AML-193 (cell line): ENCODE results near the gene THSD4.

Experiments
- DNase-seq, 2 experiments: peaks; one replicate each; lab custom pipeline; 2025; lab: John Stamatoyannopoulos, UW

The THSD4 gene

GRCh38 chr15:71114887-71115566 is at the start of gene THSD4:
THSD4 (plus strand) TSS chr15:71115471.
- DNase-seq: no peak

- DNase-seq: no peak
Measured at GRCh38 chr15:71066983-71067382, 48.3 kb upstream of the THSD4 start.

DNA sequence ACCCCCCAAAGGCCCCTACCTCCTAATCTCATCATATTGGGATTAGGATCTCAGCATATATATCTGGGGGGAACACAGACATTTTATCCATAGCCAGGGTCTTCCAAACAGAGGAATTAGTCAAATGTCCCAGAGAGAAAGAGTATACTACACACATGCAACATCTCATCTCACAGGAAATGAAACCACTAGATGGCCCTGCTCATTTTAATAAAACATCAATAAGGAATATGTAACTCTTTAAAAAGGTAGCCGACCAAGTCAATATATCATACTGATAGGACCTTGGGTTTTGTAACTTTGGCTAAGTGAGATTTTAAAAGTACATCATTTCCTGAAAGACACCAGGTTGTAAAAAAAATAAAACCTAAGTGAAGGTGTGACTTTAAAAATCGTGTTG is 45.6 kb upstream of the THSD4 start:
- DNase-seq: no peak

- DNase-seq: no peak
Measured at GRCh38 chr15:71071529-71071928, 43.7 kb upstream of the THSD4 start.

GRCh38 chr15:71072423-71072822 is 42.8 kb upstream of the THSD4 start:
- no peak for DNase-seq

- DNase-seq: no peak
Measured at GRCh38 chr15:71078506-71079207, 36.6 kb upstream of the THSD4 start.

DNA sequence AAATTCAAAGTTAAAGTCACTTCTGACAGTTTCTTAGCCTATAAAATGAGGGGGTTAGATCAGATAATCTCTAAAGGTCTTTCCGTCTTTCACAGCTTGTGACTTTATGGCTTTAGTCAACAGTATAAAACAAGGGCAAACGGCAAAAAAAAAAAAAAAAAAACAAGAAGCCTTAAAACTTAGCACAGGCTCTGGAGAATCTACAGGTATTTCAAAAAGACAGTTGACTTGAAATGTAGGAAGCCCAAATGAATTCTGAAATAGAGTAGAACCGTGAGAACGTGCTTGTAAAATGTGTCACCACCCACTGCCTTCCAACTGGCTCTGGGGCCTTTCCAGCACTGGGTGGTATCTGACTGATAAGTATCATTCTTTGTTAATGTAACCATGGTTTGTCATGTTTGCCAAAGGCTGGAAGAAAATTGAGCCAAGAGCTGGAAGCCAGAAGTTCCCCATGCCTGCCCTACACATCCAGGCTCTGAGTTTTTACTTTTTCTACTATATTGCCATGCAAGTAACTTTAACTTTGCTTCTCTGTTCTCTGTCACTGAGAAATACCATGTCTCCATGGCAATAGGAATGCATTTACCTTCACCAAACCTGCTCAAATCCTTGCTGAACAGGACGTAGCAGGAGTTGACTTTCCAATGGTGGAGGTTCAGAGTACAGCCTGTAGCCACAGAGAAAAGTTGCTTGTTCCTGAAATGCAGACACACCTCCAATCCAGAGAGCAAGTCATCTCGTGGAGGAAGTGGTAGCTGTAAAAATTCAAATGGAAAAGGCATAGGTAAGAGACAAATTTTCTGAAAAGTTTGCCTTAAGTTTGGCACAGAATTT is 35.8 kb upstream of the THSD4 start:
- DNase-seq: no peak

DNA sequence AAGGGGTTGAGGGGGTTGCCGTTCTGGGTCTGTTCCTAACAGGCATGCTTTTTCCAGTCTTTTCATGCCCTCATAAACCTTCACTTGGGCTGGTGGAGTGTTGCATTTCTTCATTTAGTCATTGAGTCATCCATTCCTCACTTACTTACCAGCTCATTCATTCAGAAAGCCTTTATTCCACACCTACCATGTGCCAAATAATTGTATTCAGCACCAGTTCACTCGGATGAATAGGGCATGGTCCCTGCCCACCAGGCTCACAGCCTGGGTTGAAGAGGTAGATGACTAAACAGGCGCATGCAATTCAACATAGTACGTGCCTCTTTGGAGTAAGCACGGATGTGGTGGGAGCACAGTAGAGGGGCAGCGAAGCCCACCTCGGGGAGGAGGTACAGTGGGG is 35.1 kb upstream of the THSD4 start:
- DNase-seq: no peak

DNA sequence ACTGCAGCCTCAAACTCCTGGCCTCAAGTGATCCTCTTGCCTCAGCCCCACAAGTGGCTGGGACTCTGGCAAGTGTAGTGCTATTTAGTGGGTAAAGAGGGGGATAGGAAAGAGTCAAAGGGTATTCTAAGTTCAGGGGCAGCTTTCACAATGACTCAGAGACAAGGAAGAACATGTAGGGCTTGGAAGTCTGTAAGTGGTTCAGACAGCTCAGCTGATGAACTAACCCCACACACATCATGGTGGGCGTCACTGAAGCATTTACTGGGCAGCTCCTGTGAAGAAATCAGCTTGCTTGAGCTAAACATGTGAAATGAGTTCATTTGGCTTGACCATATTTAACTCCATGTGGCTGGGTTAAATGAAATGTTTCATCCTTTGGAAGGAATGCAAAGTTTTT is 34.6 kb upstream of the THSD4 start:
- DNase-seq: no peak

GRCh38 chr15:71082803-71083202 is 32.5 kb upstream of the THSD4 start:
- DNase-seq: no peak

DNA sequence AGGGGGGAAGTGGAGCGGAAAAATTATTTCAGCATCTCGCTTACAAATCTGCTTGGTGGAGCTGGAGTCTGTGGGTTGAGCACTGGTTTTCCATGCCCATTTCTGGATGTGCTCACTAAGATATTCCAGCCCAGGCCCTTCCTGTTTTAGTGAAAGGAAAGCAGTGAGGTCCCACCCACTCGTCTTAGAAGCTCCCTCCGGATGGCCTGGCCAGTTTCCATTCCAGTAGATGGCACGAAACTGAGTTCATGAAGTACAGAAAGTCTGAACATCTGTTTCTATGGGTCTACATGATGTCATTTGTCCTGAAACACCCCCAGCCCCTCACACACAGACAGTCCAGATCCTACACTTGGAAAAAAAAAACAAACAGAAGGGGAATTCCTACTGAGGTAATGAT is 31.9 kb upstream of the THSD4 start:
- DNase-seq: no peak

DNA sequence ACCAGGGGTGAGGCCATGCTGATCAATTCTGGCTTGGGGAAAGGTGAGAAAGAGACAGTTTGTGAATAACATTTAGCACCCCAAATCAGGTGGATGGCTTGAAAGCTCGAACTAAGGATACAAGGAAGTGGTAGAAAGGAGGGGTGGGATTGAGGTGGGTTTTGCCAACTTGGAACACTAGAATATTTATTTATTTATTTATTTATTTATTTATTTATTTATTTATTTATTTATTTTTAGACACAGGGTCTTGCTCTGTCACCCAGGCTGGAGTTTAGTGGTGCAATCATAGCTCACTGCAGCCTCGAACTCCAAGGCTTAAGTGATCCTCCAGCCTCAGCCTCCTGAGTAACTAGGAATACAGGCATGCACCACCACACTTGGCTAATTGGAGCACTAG is 31.0 kb upstream of the THSD4 start:
- no peak for DNase-seq

DNA sequence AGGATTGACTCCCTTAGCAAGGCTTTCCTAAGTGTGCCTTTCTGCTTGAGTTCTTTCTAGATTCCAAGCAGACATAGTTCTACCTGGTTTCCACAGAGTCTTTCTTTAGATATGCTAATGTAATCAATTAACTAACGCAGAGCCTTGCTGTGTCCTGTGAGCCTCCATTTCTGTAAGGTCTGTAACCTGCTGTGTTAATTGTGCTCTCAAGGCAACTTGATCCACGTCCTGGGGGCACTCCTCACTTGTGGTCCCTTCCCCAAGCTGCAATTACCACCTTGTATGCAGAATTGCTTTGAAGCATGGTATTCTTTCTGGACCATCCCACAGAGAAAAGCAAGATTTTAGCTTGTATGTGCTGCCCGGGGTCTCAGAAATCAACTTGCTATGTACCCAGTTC is 29.5 kb upstream of the THSD4 start:
- no peak for DNase-seq

GRCh38 chr15:71088155-71088554 is 27.1 kb upstream of the THSD4 start:
- DNase-seq: no peak

- DNase-seq: no peak
Measured at GRCh38 chr15:71088683-71089082, 26.6 kb upstream of the THSD4 start.

- DNase-seq: no peak
Measured at GRCh38 chr15:71089801-71090200, 25.5 kb upstream of the THSD4 start.

GRCh38 chr15:71091601-71092000 is 23.7 kb upstream of the THSD4 start:
- no peak for DNase-seq

- no peak for DNase-seq
Measured at GRCh38 chr15:71092056-71092600, 23.1 kb upstream of the THSD4 start.

GRCh38 chr15:71093054-71094024 is 21.9 kb upstream of the THSD4 start:
- no peak for DNase-seq

- no peak for DNase-seq
Measured at GRCh38 chr15:71094137-71094536, 21.1 kb upstream of the THSD4 start.

DNA sequence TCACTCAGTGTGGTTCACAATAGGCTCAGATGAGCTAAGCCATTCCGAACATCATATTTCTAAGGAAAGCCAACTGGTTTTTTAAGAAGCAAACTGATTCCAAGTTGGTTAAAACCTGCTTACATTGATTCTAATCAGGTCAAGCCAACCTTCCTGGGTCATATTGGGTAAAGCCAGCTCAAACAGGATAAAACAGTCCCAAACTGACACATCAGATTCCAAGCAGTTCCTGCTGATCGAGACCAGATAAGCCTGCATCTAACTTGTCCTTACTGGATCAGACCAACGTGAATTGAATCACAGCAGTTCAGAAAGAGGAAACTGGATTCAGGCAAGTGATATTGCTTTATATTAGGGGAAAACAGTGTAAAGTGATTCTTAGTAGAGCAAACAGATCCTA is 18.6 kb upstream of the THSD4 start:
- no peak for DNase-seq

DNA sequence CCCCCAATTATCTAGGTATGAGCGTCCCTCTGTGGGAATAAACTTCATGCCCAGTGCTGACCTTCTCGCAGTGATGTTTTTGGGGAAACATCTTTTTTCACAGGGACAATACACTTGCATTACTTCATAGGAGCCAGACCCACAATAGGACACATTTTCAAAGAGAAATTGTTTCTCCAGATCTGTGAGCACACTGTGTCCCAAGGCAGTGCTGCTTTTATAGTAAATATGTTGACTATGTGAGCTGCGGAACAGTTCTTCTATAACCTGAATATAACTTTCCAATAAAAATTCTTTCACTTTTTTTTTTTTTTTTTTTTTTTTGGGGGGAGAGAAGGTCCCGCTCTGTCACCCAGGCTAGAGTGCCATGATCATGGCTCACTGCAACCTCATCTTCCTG is 17.4 kb upstream of the THSD4 start:
- no peak for DNase-seq
